AG20443 (cell line): ENCODE results near the gene LLGL1.
A peak's percentile ranks its signal among the peaks of the same experiment; 100 is the strongest.
"Not testable (repeated sequence)": the region's sequence is repeated elsewhere in the genome, so short reads cannot be mapped to it uniquely, and the experiment has no call there.

ENCODE experiments used
- DNase-seq: peaks from one replicate; pipeline ENCODE4 v3.0.0; 2012; ENCODE audit warnings: low spot score, mixed read lengths

Gene LLGL1

GRCh38 chr17:18194394-18194793 is 31.0 kb upstream of the LLGL1 start:
- DNase-seq, result no peak

- no peak for DNase-seq
These were observed 30.6 kb upstream of the LLGL1 start for GRCh38 chr17:18194804-18195203.

GRCh38 chr17:18195246-18195645 is 30.2 kb upstream of the LLGL1 start:
- DNase-seq, result no peak

- DNase-seq, result no peak
These were observed 27.8 kb upstream of the LLGL1 start for GRCh38 chr17:18197535-18198194.

- no peak for DNase-seq
These were observed 26.9 kb upstream of the LLGL1 start for GRCh38 chr17:18198530-18198929.

DNA sequence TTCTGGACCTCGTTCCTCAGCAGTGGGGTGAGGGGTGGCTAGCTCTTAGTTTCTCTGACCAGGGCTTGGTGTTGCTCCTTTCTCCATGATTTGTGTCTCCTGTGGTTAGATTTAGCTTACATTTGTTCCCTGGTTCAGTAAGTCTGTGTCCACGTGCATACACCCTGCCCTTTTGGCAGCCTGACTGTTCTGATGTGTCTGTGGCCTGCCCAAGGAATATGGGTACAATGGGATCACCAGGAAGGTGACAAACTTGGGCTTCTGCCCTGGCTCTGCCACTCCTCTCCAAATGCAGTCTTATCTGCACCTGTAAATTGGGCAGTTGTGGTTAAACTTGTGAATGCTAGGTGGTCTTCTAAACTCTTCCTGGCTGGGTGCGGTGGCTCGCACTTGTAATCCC is 24.3 kb upstream of the LLGL1 start:
- no peak for DNase-seq

DNA sequence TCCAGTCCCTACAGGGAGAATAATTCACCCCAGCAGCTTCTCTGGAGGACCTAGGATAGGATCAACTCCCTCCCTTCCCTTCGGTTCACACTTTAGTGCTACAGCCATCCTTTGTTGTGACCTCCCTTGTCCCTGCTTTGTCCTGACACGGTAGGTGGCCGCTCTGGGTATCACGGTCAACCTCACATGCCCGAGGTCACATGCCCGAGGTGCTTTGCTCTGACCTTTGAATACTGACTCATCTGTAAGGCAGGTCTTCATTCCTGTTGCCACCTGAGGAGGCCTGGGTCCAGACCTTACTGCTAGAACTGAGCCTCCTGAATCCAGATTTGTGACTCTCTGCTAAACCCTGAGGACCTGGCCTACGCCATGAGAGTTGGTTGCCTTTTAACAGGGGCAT is 22.1 kb upstream of the LLGL1 start:
- DNase-seq, result no peak

- DNase-seq, result no peak
These were observed 19.6 kb upstream of the LLGL1 start for GRCh38 chr17:18205861-18206260.

DNA sequence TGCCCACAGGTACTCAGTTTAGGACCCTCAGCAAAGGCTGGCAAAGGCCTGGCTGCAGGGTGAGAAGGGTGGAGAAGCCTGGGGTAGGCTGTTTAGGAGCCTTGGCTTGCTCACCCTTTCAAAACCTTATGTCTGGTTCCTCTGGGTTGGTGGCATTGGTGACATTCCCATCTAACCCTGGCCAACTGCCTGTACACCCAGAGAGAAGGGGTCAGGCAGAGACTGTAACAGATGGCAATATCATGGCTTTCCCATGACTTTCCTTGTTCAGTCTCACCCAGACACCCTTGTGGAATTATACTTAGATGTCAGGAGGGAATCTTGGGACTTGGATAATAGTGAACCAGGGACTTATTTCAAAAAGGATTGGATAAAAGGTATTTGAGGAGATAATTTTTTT is 18.5 kb upstream of the LLGL1 start:
- no peak for DNase-seq

DNA sequence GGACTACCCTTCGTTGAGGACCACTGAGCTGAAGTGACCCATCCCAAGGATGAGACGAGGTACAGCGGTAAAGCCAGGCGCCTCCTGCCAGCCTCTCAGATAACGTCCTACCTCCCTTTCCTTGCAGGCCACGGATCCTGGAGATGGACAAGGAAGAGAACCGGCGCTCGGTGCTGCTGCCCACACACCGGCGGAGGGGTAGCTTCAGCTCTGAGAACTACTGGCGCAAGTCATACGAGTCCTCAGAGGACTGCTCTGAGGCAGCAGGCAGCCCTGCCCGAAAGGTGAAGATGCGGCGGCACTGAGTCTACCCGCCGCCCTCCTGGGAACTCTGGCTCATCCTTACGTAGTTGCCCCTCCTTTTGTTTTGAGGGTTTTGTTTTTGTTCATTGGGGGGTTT is 17.3 kb upstream of the LLGL1 start:
- DNase-seq, result no peak

DNA sequence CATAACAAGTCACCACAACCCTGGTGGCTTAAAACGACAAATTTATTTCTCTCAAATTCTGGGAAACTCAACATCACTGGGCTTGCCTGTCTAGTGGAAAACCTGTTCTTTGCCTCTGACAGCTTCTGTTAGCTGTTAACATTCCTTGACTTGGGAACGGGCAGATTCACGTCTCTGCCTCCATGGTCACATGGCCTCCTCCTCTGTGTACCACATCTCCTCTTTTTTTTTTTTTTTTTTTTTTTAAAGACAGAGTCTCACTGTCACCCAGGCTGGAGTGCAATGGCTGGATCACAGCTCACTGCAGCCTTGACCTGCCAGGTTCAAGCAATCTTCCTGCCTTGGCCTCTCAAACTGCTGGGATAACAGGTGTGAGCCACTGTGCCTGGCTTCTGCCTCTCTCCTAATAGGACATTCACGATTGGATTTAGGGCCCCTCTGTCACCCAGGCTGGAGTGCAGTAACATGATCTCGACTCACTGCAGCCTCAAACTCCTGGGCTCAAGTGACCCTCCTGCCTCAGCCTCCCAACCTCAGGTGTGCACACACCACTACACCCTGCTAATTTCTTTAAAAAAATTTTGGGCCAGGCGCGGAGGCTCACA is 11.7 kb upstream of the LLGL1 start:
- DNase-seq, result no peak

DNA sequence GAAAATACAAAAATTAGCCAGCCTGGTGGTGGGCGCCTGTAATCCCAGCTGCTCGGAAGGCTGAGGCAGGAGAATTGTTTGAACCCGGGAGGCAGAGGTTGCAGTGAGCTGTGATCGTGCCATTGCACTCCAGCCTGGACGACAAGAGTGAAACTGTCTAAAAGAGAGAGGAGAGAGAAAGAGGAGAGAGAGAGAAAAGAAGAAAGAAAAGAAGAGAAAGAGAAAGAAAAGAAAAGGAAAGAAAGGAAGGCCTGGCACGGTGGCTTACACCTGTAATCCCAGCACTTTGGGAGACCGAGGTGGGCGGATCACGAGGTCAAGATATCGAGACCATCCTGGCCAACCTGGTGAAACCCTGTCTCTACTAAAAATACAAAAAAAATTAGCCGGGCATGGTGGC is 8.5 kb upstream of the LLGL1 start:
- not testable (repeated sequence) for DNase-seq

DNA sequence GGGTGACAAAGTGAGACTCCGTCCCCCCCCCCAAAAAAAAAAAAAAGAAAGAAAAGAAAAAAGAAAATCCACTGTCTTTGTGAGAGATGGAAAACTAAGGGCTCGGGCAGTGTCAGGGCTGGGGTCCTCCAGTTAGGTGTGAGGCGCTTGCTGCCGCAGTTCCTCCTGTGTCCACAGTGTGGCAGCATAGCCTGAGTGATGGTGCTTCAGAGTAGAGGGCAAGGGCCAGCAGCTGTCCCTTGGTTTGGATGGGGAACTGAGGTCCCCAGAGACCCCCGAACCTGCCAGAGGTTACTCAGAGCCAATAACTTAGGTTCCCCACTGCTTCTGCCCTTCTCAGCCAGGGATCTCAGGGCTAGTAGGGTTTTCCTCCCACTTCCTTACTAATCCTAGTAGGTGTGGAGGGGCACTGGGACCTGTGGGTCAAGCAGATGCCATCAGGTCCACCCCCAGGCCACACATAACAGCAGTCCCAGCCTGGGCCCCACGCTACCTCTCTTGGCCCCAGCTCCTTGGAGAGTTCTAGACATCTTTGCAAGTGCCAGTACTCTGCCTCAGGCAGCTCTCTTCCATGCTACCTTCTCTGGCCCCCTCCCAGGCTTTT is 7.9 kb upstream of the LLGL1 start:
- peak; percentile 89 for DNase-seq

GRCh38 chr17:18218756-18219415 is 6.5 kb upstream of the LLGL1 start:
- DNase-seq, result peak; percentile 66

DNA sequence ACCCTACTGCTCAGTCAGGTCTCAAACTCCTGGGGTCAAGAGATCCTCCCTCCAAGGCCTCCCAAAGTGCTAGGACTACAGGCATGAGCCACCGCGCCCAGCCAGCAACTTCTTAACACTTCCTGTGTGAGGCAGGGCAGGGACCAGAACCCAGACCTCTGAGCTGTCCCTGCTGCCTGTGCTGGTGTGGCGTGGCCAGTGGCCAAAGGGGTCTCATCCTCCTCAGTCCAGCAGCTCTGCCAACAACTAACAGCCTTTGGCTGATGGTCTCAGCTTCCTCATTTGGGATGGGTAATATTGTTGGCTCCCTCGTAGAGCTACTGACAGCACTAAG is 1.4 kb upstream of the LLGL1 start:
- no peak for DNase-seq

DNA sequence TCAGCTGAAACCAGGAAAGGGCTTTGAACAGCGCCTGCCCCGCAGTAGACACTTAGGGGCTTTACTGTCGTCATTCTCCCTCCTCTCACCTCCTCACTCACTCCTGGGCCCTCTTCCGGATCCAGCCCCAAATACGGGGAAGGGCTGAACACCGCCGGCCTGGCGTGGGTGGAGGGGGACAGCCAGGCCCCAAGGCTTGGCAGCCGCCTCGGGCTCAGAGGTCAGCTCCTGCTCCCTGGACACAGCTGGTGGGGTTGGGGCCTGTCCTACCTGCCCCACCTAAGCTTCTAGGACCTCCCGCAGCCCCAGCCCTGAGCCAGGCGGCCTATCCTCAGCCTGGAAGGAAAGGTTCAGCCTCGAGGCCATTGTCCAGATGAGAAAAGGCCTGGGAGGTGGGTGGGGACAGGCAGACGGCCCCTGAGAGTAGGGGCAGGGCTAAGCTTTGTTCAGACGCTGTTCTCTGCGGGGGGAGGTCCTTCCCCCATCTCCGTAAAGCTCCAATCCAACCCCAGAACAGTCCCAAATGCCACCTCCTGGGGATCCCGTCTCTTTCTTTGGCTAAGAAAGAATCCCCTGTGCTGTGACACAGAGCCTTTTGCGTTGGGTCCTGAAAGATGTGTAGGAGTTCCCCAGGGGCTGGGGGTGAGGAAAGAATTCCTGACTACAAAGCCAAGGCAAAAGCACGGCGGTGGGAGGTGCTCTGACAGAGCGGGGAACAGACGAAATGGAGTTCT is 881 bp upstream of the LLGL1 start:
- DNase-seq, result no peak

DNA sequence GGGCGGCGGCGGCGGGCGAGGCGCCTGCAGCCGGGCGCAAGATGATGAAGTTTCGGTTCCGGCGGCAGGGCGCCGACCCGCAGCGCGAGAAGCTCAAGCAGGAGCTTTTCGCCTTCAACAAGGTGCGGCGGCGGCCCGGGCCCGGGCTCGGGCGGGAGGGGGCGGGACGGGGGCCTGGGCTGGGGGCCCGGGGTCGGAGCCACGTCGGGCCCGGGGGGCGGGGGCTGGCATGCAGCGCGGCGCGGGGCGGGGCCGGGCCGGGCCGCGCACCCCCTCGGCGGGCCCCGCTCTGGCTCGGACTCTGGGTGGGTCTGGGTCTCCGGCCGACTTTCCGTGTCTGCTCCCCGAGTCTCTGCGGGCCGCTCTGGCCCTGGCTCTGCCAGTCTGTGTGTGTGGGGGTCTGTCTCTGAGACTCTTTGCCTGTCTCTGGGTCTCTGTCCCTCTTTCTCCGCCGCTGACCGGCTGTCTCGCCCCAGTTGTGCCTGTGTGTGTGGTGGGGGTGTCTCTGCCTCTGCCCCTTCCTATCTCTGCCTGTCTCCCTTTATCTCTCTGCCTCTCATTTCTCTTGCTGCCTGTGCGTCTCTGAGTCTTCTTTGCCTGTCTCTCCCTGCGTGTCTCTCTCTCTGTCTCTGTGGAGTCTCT is 328 bp downstream of the LLGL1 start:
- DNase-seq, result no peak

DNA sequence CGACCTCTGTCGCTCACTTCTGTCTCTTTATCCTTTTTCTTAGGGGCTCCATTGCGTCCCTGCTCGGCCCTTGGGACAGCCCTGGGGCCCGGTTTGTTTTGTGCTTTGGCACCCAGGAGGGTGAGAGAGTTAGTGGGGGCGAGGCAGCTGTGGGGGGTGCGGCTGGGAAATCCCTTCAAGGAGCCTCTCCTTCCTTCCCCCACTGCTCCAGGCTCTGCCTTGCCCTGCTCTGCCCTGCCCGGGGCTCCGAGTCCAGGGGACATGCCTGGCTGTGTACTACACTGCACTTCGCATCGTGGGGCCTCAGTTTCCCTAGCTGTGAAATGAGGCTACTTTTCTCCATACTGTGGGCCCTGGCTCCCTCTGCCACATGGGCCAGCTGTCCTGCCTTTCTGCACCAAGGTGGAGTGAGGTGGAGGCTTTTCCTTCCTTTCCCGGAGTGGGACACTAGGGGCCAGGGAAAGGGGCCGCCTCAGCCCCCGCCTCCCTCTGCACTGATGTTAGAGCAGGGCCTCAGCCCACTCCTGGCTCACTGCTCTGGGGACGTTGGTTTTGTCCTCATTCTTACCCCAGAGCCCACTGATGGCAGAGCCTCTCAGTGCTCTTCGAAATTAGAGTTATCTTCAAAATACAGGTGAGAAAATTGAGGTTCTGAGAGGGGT is 980 bp downstream of the LLGL1 start:
- peak; percentile 38 for DNase-seq

DNA sequence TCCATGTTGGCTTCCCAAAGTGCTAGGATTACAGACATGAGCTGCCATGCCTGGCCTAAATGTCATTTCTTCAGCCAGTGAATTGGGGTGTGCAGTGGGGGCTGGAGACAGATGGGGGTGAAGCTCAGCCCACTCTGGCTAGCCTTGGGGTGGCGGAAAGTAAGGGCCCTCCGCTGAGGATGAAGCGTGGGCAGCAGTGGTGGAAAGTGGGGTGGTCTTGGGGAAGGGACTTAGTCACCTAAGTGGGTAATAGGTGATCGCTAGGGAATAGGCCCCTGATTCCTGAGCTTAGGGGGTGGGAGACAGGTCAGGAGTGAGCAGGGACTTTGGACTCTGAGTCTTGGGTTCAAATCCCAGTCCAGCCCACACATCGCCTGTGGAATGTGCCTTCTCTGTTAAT is 2.2 kb downstream of the LLGL1 start:
- DNase-seq, result no peak

GRCh38 chr17:18228176-18228682 is 2.8 kb downstream of the LLGL1 start:
- no peak for DNase-seq

GRCh38 chr17:18229254-18229653 is 3.8 kb downstream of the LLGL1 start:
- DNase-seq, result no peak
